HG03060 (cell line): ENCODE results near the gene PPT1.
A peak's percentile ranks its signal among the peaks of the same experiment; 100 is the strongest.

Experiments used
- ATAC-seq: cut with Tn5 transposase; IDR thresholded peaks from one replicate; pipeline ENCODE4 v1.9.1; 2021; ENCODE audit warnings: low read depth, moderate number of reproducible peaks; ENCODE audit not compliant: unreplicated experiment

Gene PPT1

GRCh38 chr1:40096977-40097782 lies at the start of gene PPT1:
Gene PPT1 (minus strand): TSS chr1:40097252. CDS start chr1:40097238, 14 bp downstream.
- ATAC-seq = peak; percentile 62

- ATAC-seq = no peak
Measured at GRCh38 chr1:40143891-40144575, 47.0 kb upstream of the PPT1 start.

GRCh38 chr1:40141878-40142535 lies 45.0 kb upstream of the PPT1 start:
- no peak for ATAC-seq

- ATAC-seq = no peak
Measured at GRCh38 chr1:40140211-40140973, 43.3 kb upstream of the PPT1 start.

- ATAC-seq = no peak
Measured at GRCh38 chr1:40133839-40134238, 36.8 kb upstream of the PPT1 start.

- no peak for ATAC-seq
Measured at GRCh38 chr1:40133312-40133665, 36.2 kb upstream of the PPT1 start.

GRCh38 chr1:40132383-40133311 lies 35.6 kb upstream of the PPT1 start:
- no peak for ATAC-seq

- ATAC-seq = no peak
Measured at GRCh38 chr1:40130892-40131291, 33.8 kb upstream of the PPT1 start.

GRCh38 chr1:40122855-40123254 lies 25.8 kb upstream of the PPT1 start:
- no peak for ATAC-seq

GRCh38 chr1:40120128-40120527 lies 23.1 kb upstream of the PPT1 start:
- no peak for ATAC-seq

GRCh38 chr1:40114400-40114799 lies 17.3 kb upstream of the PPT1 start:
- no peak for ATAC-seq

GRCh38 chr1:40110389-40110788 lies 13.3 kb upstream of the PPT1 start:
- no peak for ATAC-seq

GRCh38 chr1:40107290-40107959 lies 10.4 kb upstream of the PPT1 start:
- no peak for ATAC-seq

GRCh38 chr1:40105028-40105427 lies 8.0 kb upstream of the PPT1 start:
- no peak for ATAC-seq

GRCh38 chr1:40102896-40103295 lies 5.8 kb upstream of the PPT1 start:
- no peak for ATAC-seq

GRCh38 chr1:40102038-40102437 lies 5.0 kb upstream of the PPT1 start:
- ATAC-seq = no peak

- no peak for ATAC-seq
Measured at GRCh38 chr1:40096646-40096976, 441 bp downstream of the PPT1 start.

GRCh38 chr1:40095806-40096205 lies 1.2 kb downstream of the PPT1 start:
- no peak for ATAC-seq

- no peak for ATAC-seq
Measured at GRCh38 chr1:40094466-40095110, 2.5 kb downstream of the PPT1 start.
